Astrocyte (in vitro differentiated cells and primary cell): ENCODE data around the gene RGL2. TPM values are rescaled to one million over a fixed set of nuclear protein-coding genes. Genes with fewer than 3 reads are reported as not detected.

Experiments used
- DNase-seq: peaks from one replicate; pipeline ENCODE4 v3.0.0-alpha.2; 2010; ENCODE audit warnings: low read depth
- FAIRE-seq: peaks from 2 replicates; lab custom pipeline; 2011; peaks lifted over from hg19 to GRCh38; lab: Jason Lieb, UNC
- H2AFZ ChIP-seq: 2 replicates; pipeline ENCODE4 v1.6.0; 2012; ENCODE audit warnings: low read depth, low read length, inconsistent platforms
- H3K27ac ChIP-seq: 2 replicates; pipeline ENCODE4 v1.5.1; 2011; ENCODE audit warnings: low read depth, low read length, inconsistent platforms
- H3K27me3 ChIP-seq: 2 replicates; pipeline ENCODE4 v1.6.0; 2011; ENCODE audit warnings: low read length, inconsistent platforms; ENCODE audit not compliant: insufficient read depth
- H3K36me3 ChIP-seq: 2 replicates; pipeline ENCODE4 v1.5.1; 2011; ENCODE audit warnings: low read length, inconsistent platforms; ENCODE audit not compliant: insufficient read depth
- H3K4me1 ChIP-seq: 2 replicates; pipeline ENCODE4 v1.5.1; 2011; ENCODE audit warnings: low read length, inconsistent platforms; ENCODE audit not compliant: insufficient read depth
- H3K4me2 ChIP-seq: 2 replicates; pipeline ENCODE4 v1.6.0; 2012; ENCODE audit warnings: low read length, inconsistent platforms
- H3K4me3 ChIP-seq: 2 replicates; pipeline ENCODE4 v1.5.1; 2011; ENCODE audit warnings: low read depth, mild to moderate bottlenecking, low read length, inconsistent platforms; ENCODE audit not compliant: insufficient read depth
- H3K79me2 ChIP-seq: 2 replicates; pipeline ENCODE4 v1.6.0; 2012; ENCODE audit warnings: mild to moderate bottlenecking, low read length, inconsistent platforms; ENCODE audit not compliant: insufficient read depth
- H3K9ac ChIP-seq: 2 replicates; pipeline ENCODE4 v1.6.0; 2012; ENCODE audit warnings: mild to moderate bottlenecking, low read length, inconsistent platforms
- H3K9me3 ChIP-seq: 2 replicates; pipeline ENCODE4 v1.5.1; 2012; ENCODE audit warnings: low read depth, mild to moderate bottlenecking, low read length, inconsistent platforms; ENCODE audit not compliant: insufficient read depth
- H4K20me1 ChIP-seq: 2 replicates; pipeline ENCODE4 v1.6.0; 2012; ENCODE audit warnings: low read length, inconsistent platforms; ENCODE audit not compliant: insufficient read depth
- H3K27ac Mint-ChIP-seq: one replicate; pipeline ENCODE4 v1.8.0; 2021; ENCODE audit warnings: mild to moderate bottlenecking, mixed read lengths; ENCODE audit not compliant: unreplicated experiment
- H3K27me3 Mint-ChIP-seq: one replicate; pipeline ENCODE4 v1.8.0; 2021; ENCODE audit warnings: low read depth, mixed read lengths; ENCODE audit not compliant: unreplicated experiment
- H3K36me3 Mint-ChIP-seq: one replicate; pipeline ENCODE4 v1.8.0; 2021; ENCODE audit warnings: low read depth, mixed read lengths; ENCODE audit not compliant: unreplicated experiment
- H3K4me1 Mint-ChIP-seq: one replicate; pipeline ENCODE4 v1.8.0; 2021; ENCODE audit warnings: low read depth, mixed read lengths; ENCODE audit not compliant: unreplicated experiment
- H3K4me3 Mint-ChIP-seq: one replicate; pipeline ENCODE4 v1.8.0; 2021; ENCODE audit warnings: mild to moderate bottlenecking, moderate library complexity, mixed read lengths; ENCODE audit not compliant: unreplicated experiment
- H3K9me3 Mint-ChIP-seq: one replicate; pipeline ENCODE4 v1.8.0; 2021; ENCODE audit warnings: mild to moderate bottlenecking, mixed read lengths; ENCODE audit not compliant: unreplicated experiment
- CTCF ChIP-seq: IDR thresholded peaks from 2 replicates; pipeline ENCODE4 v1.5.1; 2011; ENCODE audit warnings: low read depth, mild to moderate bottlenecking, inconsistent platforms, low read length, moderate library complexity; ENCODE audit not compliant: insufficient read depth
- EZH2 ChIP-seq: IDR thresholded peaks from 2 replicates; pipeline ENCODE4 v1.6.1; 2012; ENCODE audit warnings: mild to moderate bottlenecking, low read length, inconsistent platforms; ENCODE audit not compliant: insufficient read depth
- total RNA-seq: library from RNA; stranded (reverse); gene quantifications from 2 replicates; pipeline ENCODE4 v1.2.1, GENCODE V29; 2021

The RGL2 gene
- total RNA-seq, 1 donor from 2014 or later: 36.5 TPM

DNA sequence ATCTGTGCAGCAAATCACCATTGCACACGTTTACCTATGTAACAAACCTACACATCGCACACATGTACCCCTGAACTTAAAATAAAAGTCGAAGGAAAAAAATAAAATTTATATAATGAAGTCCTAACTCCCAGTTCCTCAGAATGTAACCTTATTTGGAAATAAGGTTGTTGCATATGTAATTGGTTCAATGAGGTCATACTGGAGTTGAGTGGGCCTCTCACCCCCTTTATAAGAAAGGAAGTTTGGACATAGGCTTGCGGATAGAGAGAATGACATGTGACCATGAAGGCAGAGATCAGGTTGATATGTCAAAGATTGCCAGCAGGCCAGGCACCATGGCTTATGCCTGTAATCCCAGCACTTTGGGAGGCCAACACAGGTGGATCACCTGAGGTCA is 34.9 kb upstream of the RGL2 start:
- no peak overlapping the region for H3K9ac ChIP-seq
- no peak overlapping the region for H3K4me2 ChIP-seq
- H3K27me3 Mint-ChIP-seq: peaks cover 14% of the 10 kb centered on the region
- no peaks in the 10 kb centered on the region for H4K20me1 ChIP-seq
- no peak overlapping the region for H3K4me3 ChIP-seq
- no peaks in the 10 kb centered on the region for H3K36me3 ChIP-seq
- TF ChIP-seq EZH2 (no peak), CTCF (no peak)
- no peaks in the 10 kb centered on the region for H3K27me3 ChIP-seq
- H3K27ac ChIP-seq: no peak overlapping the region
- no peaks in the 10 kb centered on the region for H3K9me3 ChIP-seq
- FAIRE-seq: no peak
- no peaks in the 10 kb centered on the region for H3K9me3 Mint-ChIP-seq
- H3K4me1 Mint-ChIP-seq: no peaks in the 10 kb centered on the region
- no peak overlapping the region for H2AFZ ChIP-seq
- no peak overlapping the region for H3K27ac Mint-ChIP-seq
- no peaks in the 10 kb centered on the region for H3K79me2 ChIP-seq
- H3K4me1 ChIP-seq: no peaks in the 10 kb centered on the region
- no peak overlapping the region for H3K4me3 Mint-ChIP-seq
- H3K36me3 Mint-ChIP-seq: no peaks in the 10 kb centered on the region
- no peak for DNase-seq

DNA sequence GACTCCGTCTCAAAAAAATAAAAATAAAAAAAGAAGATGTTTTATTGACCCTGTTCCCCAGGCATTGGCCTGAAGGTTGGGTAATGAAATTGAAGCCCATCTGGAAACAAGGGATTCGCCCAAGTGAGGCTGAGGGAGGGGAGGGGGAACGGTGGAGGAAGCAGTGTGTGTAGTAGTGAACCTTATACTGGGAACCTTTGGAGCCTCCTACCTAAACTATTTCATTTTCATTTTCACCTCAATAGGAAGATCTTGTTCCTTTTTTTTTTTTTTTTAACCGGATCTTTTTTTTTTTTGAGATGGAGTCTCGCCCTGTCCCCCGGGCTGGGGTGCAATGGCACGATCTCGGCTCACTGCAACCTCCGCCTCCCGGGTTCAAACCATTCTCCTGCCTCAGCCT is 32.0 kb upstream of the RGL2 start:
- Histone ChIP-seq H3K36me3 (no peaks in the 10 kb centered on the region), H3K27me3 (no peaks in the 10 kb centered on the region)
- H3K9me3 Mint-ChIP-seq: no peaks in the 10 kb centered on the region

More for the DNA sequence above, 32.0 kb upstream of the RGL2 start:
- TF ChIP-seq EZH2: no peak
- TF ChIP-seq CTCF: no peak
- Histone ChIP-seq H4K20me1 (no peaks in the 10 kb centered on the region), H3K4me1 (no peaks in the 10 kb centered on the region), H3K9me3 (no peaks in the 10 kb centered on the region), H3K4me3 (no peak overlapping the region), H3K27ac (no peak overlapping the region), H3K9ac (no peak overlapping the region), H3K79me2 (no peaks in the 10 kb centered on the region), H3K4me2 (no peak overlapping the region), H2AFZ (no peak overlapping the region)
- H3K36me3 Mint-ChIP-seq: no peaks in the 10 kb centered on the region
- no peak overlapping the region for H3K4me3 Mint-ChIP-seq
- FAIRE-seq (no peak), DNase-seq (no peak)
- H3K4me1 Mint-ChIP-seq: no peaks in the 10 kb centered on the region
- no peak overlapping the region for H3K27ac Mint-ChIP-seq
- peaks cover 11% of the 10 kb centered on the region for H3K27me3 Mint-ChIP-seq
